HL-60 (cell line): Measurements from ENCODE around the gene UNKL.

Experiments used
- DNase-seq, 2 experiments: peaks; one replicate each; pipeline ENCODE4 v3.0.0-alpha.2; 2010 to 2020; ENCODE audit warnings: low read depth in 1 of 2, low spot score in 1 of 2
- H3K27ac ChIP-seq: fragments of 250-450 bp; sonication (Bioruptor Pico); replicated peaks from 2 replicates; pipeline ENCODE4 v1.5.1; 2020; ENCODE audit warnings: mild to moderate bottlenecking, moderate library complexity
- H3K27me3 ChIP-seq: fragments of 250-450 bp; sonication (Bioruptor Pico); 2 replicates; pipeline ENCODE4 v1.5.1; 2021; ENCODE audit warnings: mild to moderate bottlenecking, moderate library complexity; ENCODE audit not compliant: insufficient read depth, poor library complexity, severe bottlenecking
- H3K4me3 ChIP-seq: replicated peaks from 2 replicates; pipeline ENCODE4 v1.5.1; 2011; ENCODE audit warnings: mild to moderate bottlenecking, control low read depth, low read length; ENCODE audit not compliant: insufficient read depth
- CTCF ChIP-seq: IDR thresholded peaks from one replicate; pipeline ENCODE4 v1.5.1; 2011; ENCODE audit warnings: low read length, control low read depth, inconsistent platforms; ENCODE audit not compliant: insufficient read depth
- GABPA ChIP-seq: IDR thresholded peaks from 2 replicates; pipeline ENCODE4 v1.6.1; 2012; ENCODE audit warnings: low read depth
- POLR2AphosphoS5 ChIP-seq: IDR thresholded peaks from 2 replicates; pipeline ENCODE4 v1.6.1; 2012; ENCODE audit warnings: low read depth
- REST ChIP-seq: IDR thresholded peaks from 2 replicates; pipeline ENCODE4 v1.6.1; 2012; ENCODE audit warnings: low read depth; ENCODE audit not compliant: insufficient replicate concordance
- SPI1 ChIP-seq: IDR thresholded peaks from 2 replicates; pipeline ENCODE4 v1.6.1; 2012; ENCODE audit warnings: low read depth, mild to moderate bottlenecking, borderline replicate concordance

Gene UNKL

GRCh38 chr16:1367486-1368174, 46.9 kb downstream of the UNKL start:
- H3K27me3 ChIP-seq = no peaks in the 10 kb centered on the region
- no peak overlapping the region for H3K4me3 ChIP-seq
- no peak overlapping the region for H3K27ac ChIP-seq
- TF ChIP-seq REST (no peak), GABPA (no peak), SPI1 (no peak), POLR2AphosphoS5 (no peak), CTCF (no peak)
- DNase-seq = no peak

GRCh38 chr16:1366712-1367299, 47.7 kb downstream of the UNKL start:
- DNase-seq = no peak
- Histone ChIP-seq H3K4me3 (no peak overlapping the region), H3K27ac (no peak overlapping the region), H3K27me3 (no peaks in the 10 kb centered on the region)
- TF ChIP-seq GABPA (no peak), SPI1 (no peak), CTCF (no peak), POLR2AphosphoS5 (no peak), REST (no peak)

GRCh38 chr16:1366060-1366711, 48.3 kb downstream of the UNKL start:
- no peak for DNase-seq
- Histone ChIP-seq H3K27me3 (no peaks in the 10 kb centered on the region), H3K4me3 (no peak overlapping the region), H3K27ac (no peak overlapping the region)
- TF ChIP-seq GABPA (no peak), CTCF (no peak), REST (no peak), SPI1 (no peak), POLR2AphosphoS5 (no peak)
